HFFc6 (cell line): Measurements from ENCODE around the gene TNFSF11. TPM values are rescaled to one million over a fixed set of nuclear protein-coding genes. Genes with fewer than 3 reads are reported as not detected.
"Not testable (repeated sequence)": the region's sequence is repeated elsewhere in the genome, so short reads cannot be mapped to it uniquely, and the experiment has no call there.

Experiments
- DNase-seq: peaks from one replicate; pipeline ENCODE4 v3.0.0-alpha.2; 2018
- H3K27ac Mint-ChIP-seq: 2 replicates; pipeline ENCODE4 v1.8.0; 2020; ENCODE audit warnings: mild to moderate bottlenecking, mixed read lengths
- H3K27me3 Mint-ChIP-seq: 2 replicates; pipeline ENCODE4 v1.8.0; 2021; ENCODE audit warnings: mild to moderate bottlenecking, moderate library complexity, mixed read lengths; ENCODE audit not compliant: insufficient read depth
- H3K36me3 Mint-ChIP-seq: 2 replicates; pipeline ENCODE4 v1.8.0; 2021; ENCODE audit warnings: low read depth, mixed read lengths
- H3K4me1 Mint-ChIP-seq: 2 replicates; pipeline ENCODE4 v1.8.0; 2020; ENCODE audit warnings: low read depth, mixed read lengths
- H3K4me3 Mint-ChIP-seq: 2 replicates; pipeline ENCODE4 v1.8.0; 2020; ENCODE audit warnings: mild to moderate bottlenecking, moderate library complexity, mixed read lengths
- H3K9me3 Mint-ChIP-seq: 2 replicates; pipeline ENCODE4 v1.8.0; 2020; ENCODE audit warnings: mild to moderate bottlenecking, mixed read lengths
- total RNA-seq, 6 experiments: library from RNA; stranded (reverse); fragmentation: NEBNext Ultra II Directional; extraction: Animal tissue kit (Norgen Biotek cat#: 25700); gene quantifications; 2 replicates in 1 of 6; 3 replicates in 5 of 6; pipeline ENCODE4 v1.2.3, GENCODE V29; 2021
- TF ChIP-seq, protein P1 (sequence below): fragments of 200-600 bp; sonication (generic); IDR thresholded peaks from 2 replicates; pipeline ENCODE4 v1.5.0; 2021; ENCODE audit warnings: antibody characterized with exemption, mild to moderate bottlenecking

Gene TNFSF11
- total RNA-seq, 6 experiments from 2014 or later: not detected

DNA sequence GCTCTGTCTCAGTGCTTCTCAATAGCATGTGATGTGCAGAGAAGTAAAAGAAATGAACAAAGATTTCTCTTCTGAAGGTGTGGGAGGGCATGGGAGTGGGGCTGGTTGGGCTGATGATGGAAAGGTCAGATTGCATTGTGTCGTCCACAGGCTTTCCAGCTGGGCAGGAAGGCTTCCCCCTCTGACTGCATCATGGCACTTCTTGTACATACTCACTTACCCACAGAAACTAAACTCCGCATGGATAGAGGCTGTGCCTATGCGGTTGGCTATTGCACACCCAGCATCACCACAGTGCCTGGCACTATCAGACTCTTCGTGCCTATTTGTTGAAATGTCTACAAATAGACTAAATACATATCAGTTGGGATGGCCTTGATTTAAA is 24.4 kb upstream of the TNFSF11 start:
- H3K9me3 Mint-ChIP-seq: no peaks in the 10 kb centered on the region
- no peak overlapping the region for H3K27ac Mint-ChIP-seq
- H3K4me3 Mint-ChIP-seq: no peak overlapping the region
- DNase-seq: no peak
- no peaks in the 10 kb centered on the region for H3K36me3 Mint-ChIP-seq
- no peaks in the 10 kb centered on the region for H3K4me1 Mint-ChIP-seq
- H3K27me3 Mint-ChIP-seq: no peaks in the 10 kb centered on the region; the same call in 1 of the 2 replicates
- TF ChIP-seq, protein P1, sequence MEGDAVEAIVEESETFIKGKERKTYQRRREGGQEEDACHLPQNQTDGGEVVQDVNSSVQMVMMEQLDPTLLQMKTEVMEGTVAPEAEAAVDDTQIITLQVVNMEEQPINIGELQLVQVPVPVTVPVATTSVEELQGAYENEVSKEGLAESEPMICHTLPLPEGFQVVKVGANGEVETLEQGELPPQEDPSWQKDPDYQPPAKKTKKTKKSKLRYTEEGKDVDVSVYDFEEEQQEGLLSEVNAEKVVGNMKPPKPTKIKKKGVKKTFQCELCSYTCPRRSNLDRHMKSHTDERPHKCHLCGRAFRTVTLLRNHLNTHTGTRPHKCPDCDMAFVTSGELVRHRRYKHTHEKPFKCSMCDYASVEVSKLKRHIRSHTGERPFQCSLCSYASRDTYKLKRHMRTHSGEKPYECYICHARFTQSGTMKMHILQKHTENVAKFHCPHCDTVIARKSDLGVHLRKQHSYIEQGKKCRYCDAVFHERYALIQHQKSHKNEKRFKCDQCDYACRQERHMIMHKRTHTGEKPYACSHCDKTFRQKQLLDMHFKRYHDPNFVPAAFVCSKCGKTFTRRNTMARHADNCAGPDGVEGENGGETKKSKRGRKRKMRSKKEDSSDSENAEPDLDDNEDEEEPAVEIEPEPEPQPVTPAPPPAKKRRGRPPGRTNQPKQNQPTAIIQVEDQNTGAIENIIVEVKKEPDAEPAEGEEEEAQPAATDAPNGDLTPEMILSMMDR: no peak

DNA sequence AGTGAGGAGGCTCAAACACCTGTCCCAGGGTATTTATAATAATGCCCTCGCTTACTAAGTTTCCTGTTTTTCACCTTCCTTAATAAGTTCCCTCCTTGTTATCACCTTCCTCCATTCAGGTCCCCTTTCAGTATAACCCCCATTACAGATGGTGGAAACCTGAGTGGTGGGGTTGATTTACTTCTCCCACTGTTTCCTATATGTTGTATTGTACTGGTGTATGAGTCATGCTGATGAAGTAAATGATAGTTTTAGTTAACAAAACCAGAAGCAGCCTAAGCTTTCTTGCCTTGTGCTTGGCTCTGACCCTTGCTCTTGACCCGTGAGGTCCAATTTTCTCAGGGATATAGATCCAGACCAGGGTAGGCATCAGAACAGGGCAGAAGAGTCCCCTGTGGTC is 22.3 kb upstream of the TNFSF11 start:
- TF ChIP-seq, protein P1: no peak
- Mint-ChIP-seq H3K27ac (no peak overlapping the region), H3K9me3 (no peaks in the 10 kb centered on the region), H3K27me3 (no peaks in the 10 kb centered on the region; the same call in 1 of the 2 replicates), H3K4me1 (no peaks in the 10 kb centered on the region), H3K4me3 (no peak overlapping the region), H3K36me3 (no peaks in the 10 kb centered on the region)
- no peak for DNase-seq

DNA sequence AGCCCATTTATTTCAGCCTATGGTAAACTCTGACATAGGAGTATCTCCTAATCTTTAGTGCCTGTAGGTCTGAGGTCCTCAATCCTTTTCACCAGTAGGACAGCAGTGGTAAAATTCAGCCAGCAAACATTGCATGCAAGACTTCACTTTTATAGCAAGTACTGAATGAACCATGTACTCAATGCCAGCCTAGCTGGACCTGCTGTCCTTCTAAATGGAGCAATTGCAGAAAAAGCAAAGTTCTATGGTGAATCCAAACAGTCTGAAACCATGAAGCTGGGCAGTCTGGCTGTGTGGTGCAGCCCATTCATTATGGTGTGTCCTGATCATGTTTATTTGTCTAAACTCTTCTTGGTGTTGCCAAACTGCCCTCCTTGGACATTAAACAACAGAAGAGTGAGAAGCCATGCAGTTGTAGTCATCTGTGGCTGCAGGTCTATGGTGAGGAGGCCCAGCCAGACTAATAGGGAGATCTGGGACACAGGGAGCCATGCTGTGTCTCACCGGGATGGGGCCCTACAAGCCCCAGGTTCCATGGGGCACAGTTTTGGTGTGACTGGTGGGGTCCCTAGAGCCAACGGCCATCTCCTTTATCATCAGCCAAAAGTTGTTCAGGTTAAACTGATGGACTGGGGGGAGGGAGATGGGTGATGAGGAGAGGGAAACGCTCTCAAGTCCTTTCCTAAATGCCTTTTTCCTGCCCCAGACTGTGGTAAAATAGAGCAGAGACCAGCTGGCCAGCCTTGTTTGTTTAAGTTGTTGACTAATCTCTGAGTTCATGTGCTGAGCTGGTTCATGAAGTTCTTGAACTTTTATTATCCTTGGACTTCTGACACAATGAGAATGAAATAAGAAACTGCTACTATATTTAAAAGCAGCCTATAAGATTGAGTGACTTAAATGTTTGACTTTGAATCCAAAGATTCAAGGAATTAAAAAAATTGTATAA is 20.6 kb upstream of the TNFSF11 start:
- TF ChIP-seq, protein P1: no peak
- Mint-ChIP-seq H3K36me3 (no peaks in the 10 kb centered on the region), H3K4me1 (no peaks in the 10 kb centered on the region), H3K4me3 (no peak overlapping the region), H3K27ac (no peak overlapping the region), H3K9me3 (peaks cover under 1% of the 10 kb centered on the region; the same call in 1 of the 2 replicates), H3K27me3 (peaks cover 1% of the 10 kb centered on the region; the same call in 1 of the 2 replicates)
- peak; percentile 3 for DNase-seq

DNA sequence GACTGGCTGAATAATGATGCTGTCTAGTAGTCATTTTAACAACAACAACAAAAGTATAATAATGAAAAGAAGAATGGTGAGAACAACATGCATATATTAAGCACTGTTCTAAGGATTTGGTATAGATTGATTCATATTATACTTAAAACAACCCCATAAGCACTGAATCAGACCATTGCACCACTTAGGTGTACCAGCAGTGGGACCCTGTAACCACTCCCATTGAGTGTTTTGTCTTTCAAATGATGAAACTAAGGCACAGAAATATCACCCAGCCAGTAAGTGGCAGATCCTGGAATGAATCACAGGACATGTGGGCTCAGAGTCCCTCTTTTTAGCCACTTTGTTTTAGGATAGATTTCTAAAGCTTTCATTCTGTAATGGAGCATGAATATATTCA is 14.9 kb upstream of the TNFSF11 start:
- no peaks in the 10 kb centered on the region for H3K36me3 Mint-ChIP-seq
- H3K4me3 Mint-ChIP-seq: no peak overlapping the region
- H3K9me3 Mint-ChIP-seq: peaks cover 28% of the 10 kb centered on the region
- TF ChIP-seq, protein P1: no peak
- H3K4me1 Mint-ChIP-seq: no peaks in the 10 kb centered on the region
- no peak for DNase-seq
- no peak overlapping the region for H3K27ac Mint-ChIP-seq
- peaks cover 3% of the 10 kb centered on the region; the same call in 1 of the 2 replicates for H3K27me3 Mint-ChIP-seq

DNA sequence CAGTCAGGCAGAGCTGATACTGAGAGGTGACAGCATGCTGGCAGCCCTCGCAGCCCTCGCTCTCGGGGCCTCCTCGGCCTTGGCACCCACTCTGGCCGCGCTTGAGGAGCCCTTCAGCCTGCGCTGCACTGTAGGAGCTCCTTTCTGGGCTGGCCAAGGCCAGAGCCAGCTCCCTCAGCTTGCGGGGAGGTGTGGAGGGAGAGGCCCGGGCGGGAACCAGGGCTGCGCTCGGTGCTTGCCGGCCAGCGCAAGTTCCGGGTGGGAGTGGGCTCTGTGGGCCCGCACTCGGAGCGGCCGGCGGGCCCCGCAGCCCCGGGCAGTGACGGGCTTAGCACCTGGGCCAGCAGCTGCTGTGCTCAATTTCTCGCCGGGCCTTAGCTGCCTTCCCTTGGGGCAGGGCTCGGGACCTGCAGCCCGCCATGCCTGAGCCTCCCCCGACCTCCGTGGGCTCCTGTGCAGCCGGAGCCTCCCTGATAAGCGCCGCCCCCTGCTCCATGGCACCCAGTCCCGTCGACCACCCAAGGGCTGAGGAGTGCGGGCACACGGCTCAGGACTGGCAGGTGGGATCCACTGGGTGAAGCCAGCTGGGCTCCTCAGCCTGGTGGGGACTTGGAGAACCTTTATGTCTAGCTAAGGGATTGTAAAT is 14.3 kb upstream of the TNFSF11 start:
- H3K27ac Mint-ChIP-seq: not testable (repeated sequence)

DNA sequence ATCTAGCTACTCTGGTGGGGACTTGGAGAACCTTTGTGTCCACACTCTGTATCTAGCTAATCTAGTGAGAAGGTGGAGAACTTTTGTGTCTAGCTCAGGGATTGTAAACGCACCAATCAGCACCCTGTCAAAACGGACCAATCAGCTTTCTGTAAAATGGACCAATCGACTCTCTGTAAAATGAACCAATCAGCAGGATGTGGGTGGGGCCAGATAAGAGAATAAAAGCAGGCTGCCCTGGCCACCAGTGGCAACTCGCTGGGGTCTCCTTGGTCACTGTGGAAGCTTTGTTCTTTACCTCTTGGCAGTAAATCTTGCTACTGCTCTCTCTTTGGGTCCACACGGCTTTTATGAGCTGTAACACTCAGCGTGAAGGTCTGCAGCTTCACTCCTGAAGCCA is 13.6 kb upstream of the TNFSF11 start:
- H3K4me3 Mint-ChIP-seq, DNase-seq, H3K27me3 Mint-ChIP-seq, H3K36me3 Mint-ChIP-seq, H3K4me1 Mint-ChIP-seq, H3K27ac Mint-ChIP-seq: not testable (repeated sequence)
- peaks cover 34% of the 10 kb centered on the region for H3K9me3 Mint-ChIP-seq

More for the DNA sequence above, 14.3 kb upstream of the TNFSF11 start:
- DNase-seq, H3K27me3 Mint-ChIP-seq, H3K36me3 Mint-ChIP-seq, H3K4me1 Mint-ChIP-seq, H3K4me3 Mint-ChIP-seq: not testable (repeated sequence)
- H3K9me3 Mint-ChIP-seq: peaks cover 32% of the 10 kb centered on the region
